DOHH2 (cell line): ENCODE measurements around the gene KRT33A.

Source experiments
- CTCF ChIP-seq: fragments of 200-600 bp; sonication (generic); IDR thresholded peaks from one replicate; pipeline ENCODE4 v1.5.1; 2014; ENCODE audit warnings: antibody characterized with exemption, mild to moderate bottlenecking, low read depth, low read length; ENCODE audit not compliant: poor library complexity, severe bottlenecking
- EZH2phosphoT487 ChIP-seq: fragments of 200-600 bp; sonication (generic); IDR thresholded peaks from 2 replicates; pipeline ENCODE4 v1.6.1; 2017; ENCODE audit warnings: borderline replicate concordance, mild to moderate bottlenecking, antibody characterized with exemption, low read length, moderate library complexity, mixed read lengths

DNA sequence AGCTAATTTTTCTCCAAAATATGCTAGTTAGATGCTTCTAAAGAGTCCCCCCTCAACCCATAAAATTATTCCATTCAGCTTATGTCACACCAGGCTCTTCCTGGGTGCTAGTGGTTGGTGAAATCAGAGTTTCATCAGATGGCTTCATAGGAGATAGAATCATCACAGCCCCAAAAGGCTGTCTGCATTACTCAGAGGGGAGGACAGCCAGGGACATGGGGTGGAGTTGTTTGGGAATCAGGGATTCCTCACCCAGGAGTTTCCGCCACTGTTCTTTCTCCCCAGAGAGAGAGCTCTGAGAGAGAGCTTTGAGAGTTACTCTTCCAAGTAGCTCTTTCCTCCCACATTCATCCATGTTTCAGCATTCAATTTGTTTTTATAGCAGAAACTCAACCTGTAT lies 31.8 kb upstream of the KRT33A start:
- TF ChIP-seq CTCF (no peak), EZH2phosphoT487 (no peak)
